ENCODE data around the gene CCNK.

CCNK gene

GRCh38 chr14:99519931-99520421, 38.8 kb downstream of the CCNK start:
- in situ Hi-C loops (cut with MboI; ENCODE audit: low pct_unique_long_range_greater_than_20kb, low sequenced_read_pairs, unreplicated experiment), result no loop called here
- no peak for DNase-seq (ENCODE audit: low spot score)
- no peak for TF ChIP-seq CTCF (IDR thresholded peaks at IDR 0.05; ENCODE audit: extremely low read depth, insufficient read depth, missing control alignments)

DNA sequence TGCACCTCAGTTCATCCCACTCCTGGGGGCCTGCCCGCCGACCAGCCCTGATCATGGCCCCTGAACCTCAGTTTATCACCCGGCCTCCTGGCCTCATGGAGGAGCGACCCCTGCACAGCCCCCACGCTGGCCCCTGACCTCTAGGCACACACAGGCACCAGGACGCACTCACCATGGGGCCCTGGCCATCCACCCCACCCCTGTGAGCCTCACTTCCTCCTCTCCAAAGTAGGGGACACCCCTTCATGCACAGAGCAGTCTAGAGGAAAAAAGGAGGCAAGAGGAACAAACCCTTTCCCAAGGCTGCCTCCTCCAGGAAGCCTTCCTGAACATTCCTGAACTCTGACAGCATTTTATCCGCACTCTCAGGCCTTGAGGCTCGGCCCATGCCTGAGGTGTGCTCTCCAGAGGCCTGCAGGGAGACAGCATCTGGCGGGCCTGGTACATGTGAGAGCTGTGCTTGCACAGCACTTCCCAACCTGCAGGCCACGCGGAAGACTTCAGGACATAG, 39.4 kb downstream of the CCNK start:
- no peak for TF ChIP-seq CTCF (IDR thresholded peaks at IDR 0.05; ENCODE audit: extremely low read depth, insufficient read depth, missing control alignments)
- in situ Hi-C loops (cut with MboI; ENCODE audit: low pct_unique_long_range_greater_than_20kb, low sequenced_read_pairs, unreplicated experiment), result no loop called here
- no peak for DNase-seq (ENCODE audit: low spot score)

DNA sequence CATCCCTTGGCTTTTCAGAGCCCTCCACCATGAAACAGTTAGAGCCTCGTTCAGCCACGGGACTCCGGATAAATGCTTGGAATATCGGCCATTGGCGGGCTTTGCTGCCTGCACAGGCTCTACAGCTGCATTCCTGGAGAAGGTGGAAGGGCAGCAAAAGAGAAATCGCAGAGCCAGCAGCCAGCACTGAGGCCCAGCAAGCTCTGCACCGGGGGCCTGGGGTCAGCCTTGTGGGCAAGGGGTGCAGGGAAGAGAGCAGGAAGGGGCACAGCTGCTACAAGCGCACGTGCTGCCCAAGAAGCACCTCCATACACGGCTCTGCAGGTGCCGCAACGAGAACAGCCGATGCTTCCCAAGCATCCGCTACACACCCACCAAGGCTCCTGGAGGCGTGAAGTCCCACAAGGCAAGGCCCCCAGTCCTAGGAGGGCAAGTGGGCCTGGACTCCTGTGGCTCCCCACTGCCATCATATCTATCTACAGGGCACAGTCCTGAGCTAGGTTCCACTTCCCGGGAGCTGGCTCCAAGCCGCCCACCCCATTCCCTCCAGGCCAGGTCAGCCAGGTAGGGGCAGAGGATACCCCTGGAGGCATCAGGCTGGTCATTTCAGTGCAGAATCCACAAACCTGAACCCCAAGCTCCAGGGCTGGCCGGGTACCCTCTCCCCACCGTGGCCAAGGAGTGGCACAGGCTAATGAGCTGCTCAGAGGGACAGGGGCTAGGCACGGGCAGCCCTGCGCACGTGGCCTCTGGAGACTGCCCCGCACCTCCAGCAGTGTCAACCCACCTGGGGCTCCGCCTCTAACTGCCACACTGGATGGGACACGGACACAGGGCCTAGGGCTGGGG, 40.2 kb downstream of the CCNK start:
- DNase-seq (ENCODE audit: low spot score), result no peak
- TF ChIP-seq CTCF (IDR thresholded peaks at IDR 0.05; ENCODE audit: extremely low read depth, insufficient read depth, missing control alignments), result no peak
- in situ Hi-C loops (cut with MboI; ENCODE audit: low pct_unique_long_range_greater_than_20kb, low sequenced_read_pairs, unreplicated experiment), result no loop called here

GRCh38 chr14:99522025-99522401, 40.8 kb downstream of the CCNK start:
- in situ Hi-C loops (cut with MboI; ENCODE audit: low pct_unique_long_range_greater_than_20kb, low sequenced_read_pairs, unreplicated experiment), result no loop called here
- TF ChIP-seq CTCF (IDR thresholded peaks at IDR 0.05; ENCODE audit: extremely low read depth, insufficient read depth, missing control alignments), result no peak
- no peak for DNase-seq (ENCODE audit: low spot score)

GRCh38 chr14:99522457-99522891, 41.3 kb downstream of the CCNK start:
- no peak for DNase-seq (ENCODE audit: low spot score)
- in situ Hi-C loops (cut with MboI; ENCODE audit: low pct_unique_long_range_greater_than_20kb, low sequenced_read_pairs, unreplicated experiment), result no loop called here

More at GRCh38 chr14:99522457-99522891, 41.3 kb downstream of the CCNK start:
- no peak for TF ChIP-seq CTCF (IDR thresholded peaks at IDR 0.05; ENCODE audit: extremely low read depth, insufficient read depth, missing control alignments)

All from GM13977 (cell line).